Measurements from ENCODE around the gene LTA. TPM values are rescaled to one million over a fixed set of nuclear protein-coding genes. Genes with fewer than 3 reads are reported as not detected.
A peak's percentile ranks its signal among the peaks of the same experiment; 100 is the strongest.

Gene LTA
- polyA plus RNA-seq, 1 donor (not counting 4 experiments of a cell fraction or from before 2014, with no cell fraction given): 0.04 TPM

DNA sequence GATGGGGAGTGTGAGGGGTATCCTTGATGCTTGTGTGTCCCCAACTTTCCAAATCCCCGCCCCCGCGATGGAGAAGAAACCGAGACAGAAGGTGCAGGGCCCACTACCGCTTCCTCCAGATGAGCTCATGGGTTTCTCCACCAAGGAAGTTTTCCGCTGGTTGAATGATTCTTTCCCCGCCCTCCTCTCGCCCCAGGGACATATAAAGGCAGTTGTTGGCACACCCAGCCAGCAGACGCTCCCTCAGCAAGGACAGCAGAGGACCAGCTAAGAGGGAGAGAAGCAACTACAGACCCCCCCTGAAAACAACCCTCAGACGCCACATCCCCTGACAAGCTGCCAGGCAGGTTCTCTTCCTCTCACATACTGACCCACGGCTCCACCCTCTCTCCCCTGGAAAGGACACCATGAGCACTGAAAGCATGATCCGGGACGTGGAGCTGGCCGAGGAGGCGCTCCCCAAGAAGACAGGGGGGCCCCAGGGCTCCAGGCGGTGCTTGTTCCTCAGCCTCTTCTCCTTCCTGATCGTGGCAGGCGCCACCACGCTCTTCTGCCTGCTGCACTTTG, 3.3 kb downstream of the LTA start, which contains the start of gene TNF:
Gene TNF, plus strand, starts transcription at position 231 of the 567 bp plus-strand sequence. Its CDS starts 177 bp downstream, at position 408.
- H3K9me3 ChIP-seq (ENCODE audit: control insufficient read depth, low read depth, low read length): no peaks in the 10 kb centered on the region
- H3K4me3 ChIP-seq (ENCODE audit: control insufficient read depth in 2 of 3, extremely low read depth in 1 of 3, insufficient read depth in 2 of 3, low read depth in 1 of 3, low read length in 3 of 3): peak within 1 kb of the TSS; percentile 29 to 59 (median 44)
- H2AFZ ChIP-seq (ENCODE audit: control insufficient read depth, low read length): peak within 1 kb of the TSS; percentile 79
- TF ChIP-seq, protein P1, sequence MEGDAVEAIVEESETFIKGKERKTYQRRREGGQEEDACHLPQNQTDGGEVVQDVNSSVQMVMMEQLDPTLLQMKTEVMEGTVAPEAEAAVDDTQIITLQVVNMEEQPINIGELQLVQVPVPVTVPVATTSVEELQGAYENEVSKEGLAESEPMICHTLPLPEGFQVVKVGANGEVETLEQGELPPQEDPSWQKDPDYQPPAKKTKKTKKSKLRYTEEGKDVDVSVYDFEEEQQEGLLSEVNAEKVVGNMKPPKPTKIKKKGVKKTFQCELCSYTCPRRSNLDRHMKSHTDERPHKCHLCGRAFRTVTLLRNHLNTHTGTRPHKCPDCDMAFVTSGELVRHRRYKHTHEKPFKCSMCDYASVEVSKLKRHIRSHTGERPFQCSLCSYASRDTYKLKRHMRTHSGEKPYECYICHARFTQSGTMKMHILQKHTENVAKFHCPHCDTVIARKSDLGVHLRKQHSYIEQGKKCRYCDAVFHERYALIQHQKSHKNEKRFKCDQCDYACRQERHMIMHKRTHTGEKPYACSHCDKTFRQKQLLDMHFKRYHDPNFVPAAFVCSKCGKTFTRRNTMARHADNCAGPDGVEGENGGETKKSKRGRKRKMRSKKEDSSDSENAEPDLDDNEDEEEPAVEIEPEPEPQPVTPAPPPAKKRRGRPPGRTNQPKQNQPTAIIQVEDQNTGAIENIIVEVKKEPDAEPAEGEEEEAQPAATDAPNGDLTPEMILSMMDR (optimal IDR thresholded peaks at IDR 0.05 in 1 of 3, IDR thresholded peaks at IDR 0.05 in 1 of 3, conservative IDR thresholded peaks at IDR 0.05 in 1 of 3; ENCODE audit: extremely low read depth in 1 of 3, insufficient read depth in 2 of 3, low read length in 3 of 3): no peak
- H3K79me2 ChIP-seq (ENCODE audit: control insufficient read depth, insufficient read depth, low read length): no peaks in the 10 kb centered on the region
- H3K27ac ChIP-seq (ENCODE audit: control insufficient read depth, insufficient read depth, low read length): peak within 1 kb of the TSS; percentile 13
- H3K36me3 ChIP-seq (ENCODE audit: control insufficient read depth in 2 of 2, extremely low read depth in 1 of 2, insufficient read depth in 2 of 2, low read length in 2 of 2): no peaks in the 10 kb centered on the region
- dilution Hi-C loops (cut with MboI; ENCODE audit: extremely low pct_ligation_motif_present, low sequenced_read_pairs): no loop called here
- no peaks in the 10 kb centered on the region for H4K20me1 ChIP-seq (ENCODE audit: control insufficient read depth, extremely low read depth, insufficient read depth, low read length)
- peak within 1 kb of the TSS; percentile 48 for H3K9ac ChIP-seq (ENCODE audit: control insufficient read depth, extremely low read depth, insufficient read depth, low read length)
- DNase-seq (ENCODE audit: low read depth, low spot score) (no peak), FAIRE-seq (peak; percentile 56)
- H3K27me3 ChIP-seq (ENCODE audit: control insufficient read depth, extremely low read depth, insufficient read depth, low read length): no peaks in the 10 kb centered on the region
- peaks cover 19% of the 10 kb centered on the region for H3K4me1 ChIP-seq (ENCODE audit: control insufficient read depth, extremely low read depth, insufficient read depth, low read length)
- H3K9me1 ChIP-seq (ENCODE audit: control insufficient read depth, extremely low read depth, insufficient read depth, low read length): no peaks in the 10 kb centered on the region
- peak within 1 kb of the TSS; percentile 80 for H3K4me2 ChIP-seq (ENCODE audit: control insufficient read depth, extremely low read depth, insufficient read depth, low read depth, low read length)

DNA sequence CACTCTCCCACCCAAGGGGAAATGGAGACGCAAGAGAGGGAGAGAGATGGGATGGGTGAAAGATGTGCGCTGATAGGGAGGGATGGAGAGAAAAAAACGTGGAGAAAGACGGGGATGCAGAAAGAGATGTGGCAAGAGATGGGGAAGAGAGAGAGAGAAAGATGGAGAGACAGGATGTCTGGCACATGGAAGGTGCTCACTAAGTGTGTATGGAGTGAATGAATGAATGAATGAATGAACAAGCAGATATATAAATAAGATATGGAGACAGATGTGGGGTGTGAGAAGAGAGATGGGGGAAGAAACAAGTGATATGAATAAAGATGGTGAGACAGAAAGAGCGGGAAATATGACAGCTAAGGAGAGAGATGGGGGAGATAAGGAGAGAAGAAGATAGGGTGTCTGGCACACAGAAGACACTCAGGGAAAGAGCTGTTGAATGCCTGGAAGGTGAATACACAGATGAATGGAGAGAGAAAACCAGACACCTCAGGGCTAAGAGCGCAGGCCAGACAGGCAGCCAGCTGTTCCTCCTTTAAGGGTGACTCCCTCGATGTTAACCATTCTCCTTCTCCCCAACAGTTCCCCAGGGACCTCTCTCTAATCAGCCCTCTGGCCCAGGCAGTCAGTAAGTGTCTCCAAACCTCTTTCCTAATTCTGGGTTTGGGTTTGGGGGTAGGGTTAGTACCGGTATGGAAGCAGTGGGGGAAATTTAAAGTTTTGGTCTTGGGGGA, 4.0 kb downstream of the LTA start:
- no peak for DNase-seq (ENCODE audit: low read depth, low spot score)
- H3K27me3 ChIP-seq (ENCODE audit: control insufficient read depth, extremely low read depth, insufficient read depth, low read length): no peaks in the 10 kb centered on the region
- no peaks in the 10 kb centered on the region for H3K36me3 ChIP-seq (ENCODE audit: control insufficient read depth in 2 of 2, extremely low read depth in 1 of 2, insufficient read depth in 2 of 2, low read length in 2 of 2)
- no peak for FAIRE-seq
- peaks cover 19% of the 10 kb centered on the region for H3K4me1 ChIP-seq (ENCODE audit: control insufficient read depth, extremely low read depth, insufficient read depth, low read length)
- no peak overlapping the region for H3K27ac ChIP-seq (ENCODE audit: control insufficient read depth, insufficient read depth, low read length)
- H3K4me2 ChIP-seq (ENCODE audit: control insufficient read depth, extremely low read depth, insufficient read depth, low read depth, low read length): peak overlapping the region; percentile 80
- TF ChIP-seq, protein P1 (optimal IDR thresholded peaks at IDR 0.05 in 1 of 3, IDR thresholded peaks at IDR 0.05 in 1 of 3, conservative IDR thresholded peaks at IDR 0.05 in 1 of 3; ENCODE audit: extremely low read depth in 1 of 3, insufficient read depth in 2 of 3, low read length in 3 of 3): no peak
- TF ChIP-seq EZH2 (IDR thresholded peaks at IDR 0.05; ENCODE audit: low read length): no peak
- H3K9ac ChIP-seq (ENCODE audit: control insufficient read depth, extremely low read depth, insufficient read depth, low read length): peak overlapping the region; percentile 48
- dilution Hi-C loops (cut with MboI; ENCODE audit: extremely low pct_ligation_motif_present, low sequenced_read_pairs): no loop called here
- H4K20me1 ChIP-seq (ENCODE audit: control insufficient read depth, extremely low read depth, insufficient read depth, low read length): no peaks in the 10 kb centered on the region
- peak overlapping the region; percentile 79 for H2AFZ ChIP-seq (ENCODE audit: control insufficient read depth, low read length)
- no peaks in the 10 kb centered on the region for H3K79me2 ChIP-seq (ENCODE audit: control insufficient read depth, insufficient read depth, low read length)
- peak overlapping the region; percentile 29 to 59 (median 44) for H3K4me3 ChIP-seq (ENCODE audit: control insufficient read depth in 2 of 3, extremely low read depth in 1 of 3, insufficient read depth in 2 of 3, low read depth in 1 of 3, low read length in 3 of 3)
- H3K9me1 ChIP-seq (ENCODE audit: control insufficient read depth, extremely low read depth, insufficient read depth, low read length): no peaks in the 10 kb centered on the region
- H3K9me3 ChIP-seq (ENCODE audit: control insufficient read depth, low read depth, low read length): no peaks in the 10 kb centered on the region

Measured in keratinocyte (primary cell).